ENCODE measurements around the gene SLC25A47.
"Not testable (repeated sequence)": the region's sequence is repeated elsewhere in the genome, so short reads cannot be mapped to it uniquely, and the experiment has no call there.

SLC25A47 gene

DNA sequence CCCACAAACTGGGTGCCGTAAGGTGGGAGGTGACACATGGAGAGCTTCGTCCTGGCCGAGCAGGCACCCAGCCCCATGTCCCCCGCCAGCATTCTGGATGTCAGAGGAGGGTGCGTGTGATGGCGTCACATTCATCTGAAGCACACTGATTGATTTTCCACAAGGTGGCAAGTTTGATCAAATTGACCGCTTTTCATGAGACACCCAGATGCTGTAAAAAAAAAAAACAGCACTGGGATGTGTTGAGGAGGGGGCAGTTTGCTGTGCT is 41.1 kb upstream of the SLC25A47 start:
- DNase-seq (ENCODE audit: extremely low read depth, low read depth): no peak
- TF ChIP-seq, protein P1, sequence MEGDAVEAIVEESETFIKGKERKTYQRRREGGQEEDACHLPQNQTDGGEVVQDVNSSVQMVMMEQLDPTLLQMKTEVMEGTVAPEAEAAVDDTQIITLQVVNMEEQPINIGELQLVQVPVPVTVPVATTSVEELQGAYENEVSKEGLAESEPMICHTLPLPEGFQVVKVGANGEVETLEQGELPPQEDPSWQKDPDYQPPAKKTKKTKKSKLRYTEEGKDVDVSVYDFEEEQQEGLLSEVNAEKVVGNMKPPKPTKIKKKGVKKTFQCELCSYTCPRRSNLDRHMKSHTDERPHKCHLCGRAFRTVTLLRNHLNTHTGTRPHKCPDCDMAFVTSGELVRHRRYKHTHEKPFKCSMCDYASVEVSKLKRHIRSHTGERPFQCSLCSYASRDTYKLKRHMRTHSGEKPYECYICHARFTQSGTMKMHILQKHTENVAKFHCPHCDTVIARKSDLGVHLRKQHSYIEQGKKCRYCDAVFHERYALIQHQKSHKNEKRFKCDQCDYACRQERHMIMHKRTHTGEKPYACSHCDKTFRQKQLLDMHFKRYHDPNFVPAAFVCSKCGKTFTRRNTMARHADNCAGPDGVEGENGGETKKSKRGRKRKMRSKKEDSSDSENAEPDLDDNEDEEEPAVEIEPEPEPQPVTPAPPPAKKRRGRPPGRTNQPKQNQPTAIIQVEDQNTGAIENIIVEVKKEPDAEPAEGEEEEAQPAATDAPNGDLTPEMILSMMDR (IDR thresholded peaks at IDR 0.05; ENCODE audit: low read depth, low read length): no peak

DNA sequence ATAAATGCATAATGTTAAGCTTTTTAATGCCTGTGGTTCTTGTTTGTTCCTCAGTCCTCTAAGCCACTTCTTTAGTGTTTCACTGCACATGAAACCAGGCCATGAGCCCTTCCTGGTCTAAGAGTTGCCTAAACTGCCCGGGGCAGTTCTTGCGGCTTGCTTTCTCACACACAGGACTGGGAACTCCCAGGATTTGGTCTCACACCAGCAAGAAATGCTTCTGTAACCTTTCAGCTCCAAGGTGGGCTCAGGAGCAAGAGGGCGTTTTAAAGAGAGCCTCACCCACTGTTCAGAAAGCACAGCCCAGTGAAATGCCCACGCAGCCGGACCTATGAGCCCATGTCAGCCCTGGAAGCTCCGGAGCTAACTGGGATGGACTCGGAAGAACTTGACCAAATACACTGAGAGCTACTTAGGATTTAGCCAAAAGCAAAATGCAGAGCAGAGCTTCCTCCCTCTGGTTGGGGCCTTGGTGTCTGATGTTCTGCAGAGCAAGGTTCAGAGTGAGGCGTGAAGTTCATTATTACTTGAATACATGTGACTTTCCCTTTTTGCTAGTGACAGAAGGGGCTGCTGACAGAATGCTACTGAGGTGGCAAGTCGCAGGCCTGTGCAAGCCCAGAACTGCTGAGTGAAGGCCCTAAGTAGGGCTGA is 40.2 kb upstream of the SLC25A47 start:
- TF ChIP-seq, protein P1 (IDR thresholded peaks at IDR 0.05; ENCODE audit: low read depth, low read length): no peak
- no peak for DNase-seq (ENCODE audit: extremely low read depth, low read depth)

- DNase-seq (ENCODE audit: extremely low read depth, low read depth): not testable (repeated sequence)
Observed at GRCh38 chr14:100283436-100283835, 39.7 kb upstream of the SLC25A47 start.

DNA sequence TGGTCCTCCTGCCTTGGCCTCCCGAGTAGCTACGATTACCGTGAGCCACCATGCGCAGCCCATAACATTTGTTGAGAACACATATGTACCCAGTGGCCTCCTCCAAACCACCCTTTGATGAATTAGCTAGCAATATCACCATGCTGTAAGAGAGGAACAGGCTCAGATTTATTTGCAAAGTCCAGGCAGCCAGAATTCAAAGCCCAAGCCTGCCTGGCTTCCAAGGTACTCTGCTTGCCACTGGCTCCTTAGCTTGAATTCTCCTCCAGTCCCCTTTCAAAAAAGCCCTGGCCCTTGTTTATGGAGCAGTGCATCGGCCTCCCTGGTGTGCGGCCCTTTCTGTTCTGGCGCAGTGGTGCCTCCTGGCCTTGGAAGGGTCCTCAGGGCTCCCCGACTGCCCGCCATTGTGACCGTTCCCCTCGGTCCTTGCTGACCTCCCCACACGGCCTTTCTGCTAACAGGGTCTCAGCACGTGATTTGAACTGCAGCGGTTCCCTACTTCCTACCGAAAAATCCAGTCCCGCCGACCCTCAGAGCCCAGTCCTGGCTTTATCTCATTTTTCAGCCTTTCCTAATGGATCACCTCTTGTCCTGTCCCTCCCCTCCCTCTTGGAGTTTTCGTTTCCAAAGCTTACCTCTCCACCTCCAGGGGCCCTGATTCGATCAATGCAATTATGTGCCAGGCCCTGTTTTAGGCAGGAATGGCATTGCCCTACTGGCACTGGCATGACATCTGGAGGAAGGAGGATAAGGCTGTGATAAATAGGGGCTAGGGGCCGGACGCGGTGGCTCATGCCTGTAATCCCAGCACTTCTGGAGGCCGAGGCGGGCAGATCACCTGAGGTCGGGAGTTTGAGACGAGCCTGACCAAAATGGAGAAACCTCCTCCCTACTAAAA is 38.9 kb upstream of the SLC25A47 start:
- no peak for DNase-seq (ENCODE audit: extremely low read depth, low read depth)
- TF ChIP-seq, protein P1 (IDR thresholded peaks at IDR 0.05; ENCODE audit: low read depth, low read length): no peak

- no peak for DNase-seq (ENCODE audit: extremely low read depth, low read depth)
- TF ChIP-seq, protein P1 (IDR thresholded peaks at IDR 0.05; ENCODE audit: low read depth, low read length): peak; percentile 75
Observed at GRCh38 chr14:100285021-100285912, 37.9 kb upstream of the SLC25A47 start.

GRCh38 chr14:100285913-100286400 is 37.2 kb upstream of the SLC25A47 start:
- TF ChIP-seq, protein P1 (IDR thresholded peaks at IDR 0.05; ENCODE audit: low read depth, low read length): no peak
- DNase-seq (ENCODE audit: extremely low read depth, low read depth): no peak

GRCh38 chr14:100286484-100287191 is 36.5 kb upstream of the SLC25A47 start:
- no peak for DNase-seq (ENCODE audit: extremely low read depth, low read depth)
- TF ChIP-seq, protein P1 (IDR thresholded peaks at IDR 0.05; ENCODE audit: low read depth, low read length): no peak
